CD4-positive, alpha-beta T cell treated with Interleukin-4 for 1 hour (primary cell): ENCODE results near the gene AAR2.

Experiments
- DNase-seq, 2 donors: peaks; one replicate each; pipeline ENCODE4 v3.0.0-alpha.2; 2020 to 2022

The AAR2 gene

DNA sequence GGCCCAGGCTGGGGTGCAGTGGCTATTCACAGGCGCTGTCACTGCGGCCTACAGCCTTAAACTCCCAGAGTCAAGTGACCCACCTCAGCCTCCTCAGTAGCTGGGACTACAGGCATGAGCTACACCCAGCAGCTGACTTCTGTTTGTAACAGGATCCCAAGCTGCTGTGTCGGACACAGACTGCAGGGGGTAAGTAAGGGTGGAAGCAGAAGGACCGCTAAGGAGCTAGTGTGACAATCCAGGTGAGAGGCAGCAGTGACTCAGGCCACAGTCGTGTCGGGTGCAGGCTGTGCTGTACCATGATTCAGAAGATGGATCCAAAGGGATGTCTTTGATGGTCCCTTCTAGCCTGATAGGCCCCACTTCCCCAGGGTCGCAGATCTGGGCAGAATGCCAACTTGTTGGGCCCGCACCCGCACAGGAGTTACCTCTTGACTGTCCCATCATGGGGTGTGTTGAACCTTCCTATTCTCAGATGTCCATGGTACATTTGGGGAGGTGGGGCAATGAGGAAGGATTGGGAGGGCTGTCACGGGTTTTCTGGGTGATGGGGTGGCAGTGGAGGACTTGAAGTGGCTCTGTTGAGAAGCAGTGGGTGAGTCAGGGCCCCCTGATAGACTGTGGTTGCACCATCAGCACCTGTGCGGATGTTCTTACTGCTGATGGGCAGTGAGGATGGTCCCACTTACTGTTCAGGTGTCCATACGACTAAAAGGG lies 25.3 kb downstream of the AAR2 start:
- DNase-seq = no peak

DNA sequence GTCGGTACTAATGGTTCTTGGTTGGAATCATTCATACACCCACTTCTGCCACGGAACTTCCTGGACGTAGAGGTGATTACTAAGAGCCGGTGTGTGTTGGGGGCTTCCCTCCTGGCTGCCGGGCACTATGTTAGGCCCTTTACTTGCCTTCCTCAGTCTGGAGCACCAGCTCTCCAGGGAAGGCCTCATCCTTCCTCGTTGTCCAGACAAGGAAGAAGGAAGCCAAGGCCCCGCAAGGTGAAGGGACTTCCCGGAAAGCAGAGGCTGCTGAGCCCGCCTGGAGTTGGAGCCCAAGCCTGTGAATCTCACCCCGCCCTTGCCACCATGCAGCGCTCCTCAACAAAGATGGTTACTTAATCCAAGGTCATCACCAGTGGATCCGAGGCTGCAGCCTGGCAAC lies 26.2 kb downstream of the AAR2 start:
- DNase-seq = no peak

DNA sequence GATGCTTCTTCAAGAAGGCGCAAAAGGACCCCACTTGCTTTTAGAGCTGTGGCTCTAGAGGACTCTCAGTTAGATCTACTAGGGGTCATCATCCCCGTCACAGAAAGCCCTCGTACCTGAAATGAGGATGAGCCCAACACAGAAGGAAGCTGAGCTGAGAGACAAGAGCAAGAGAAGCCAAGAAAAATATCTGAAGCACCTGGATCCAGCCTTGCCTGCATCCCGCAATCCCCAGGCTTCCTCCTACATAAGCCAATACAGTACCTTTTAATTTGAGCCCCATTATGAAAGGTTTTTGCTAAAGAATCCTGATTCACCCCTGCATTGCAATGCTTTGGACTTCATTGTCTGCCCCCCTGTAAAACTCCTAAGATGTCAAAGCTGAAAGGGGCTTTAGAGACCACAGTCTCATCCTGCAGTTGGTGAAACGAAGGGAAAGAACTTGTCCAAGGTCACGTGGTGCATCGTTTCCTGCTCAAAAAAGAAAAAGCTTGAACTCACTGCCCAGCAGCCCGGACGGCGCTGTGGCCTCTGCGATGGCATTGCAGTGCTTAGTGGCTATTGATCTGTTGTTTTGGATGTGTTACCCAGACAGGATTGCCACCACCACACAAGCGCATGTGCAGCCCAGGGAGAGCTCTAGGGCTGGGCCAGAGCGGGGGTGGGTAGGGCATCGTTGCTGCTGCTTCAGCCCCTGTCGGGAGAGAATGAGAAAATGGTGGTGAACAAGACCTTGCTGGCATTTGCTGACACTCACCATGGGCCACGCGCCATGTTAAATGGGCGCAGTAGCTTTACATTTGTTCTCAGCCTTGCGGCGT lies 28.4 kb downstream of the AAR2 start:
- DNase-seq = no peak

DNA sequence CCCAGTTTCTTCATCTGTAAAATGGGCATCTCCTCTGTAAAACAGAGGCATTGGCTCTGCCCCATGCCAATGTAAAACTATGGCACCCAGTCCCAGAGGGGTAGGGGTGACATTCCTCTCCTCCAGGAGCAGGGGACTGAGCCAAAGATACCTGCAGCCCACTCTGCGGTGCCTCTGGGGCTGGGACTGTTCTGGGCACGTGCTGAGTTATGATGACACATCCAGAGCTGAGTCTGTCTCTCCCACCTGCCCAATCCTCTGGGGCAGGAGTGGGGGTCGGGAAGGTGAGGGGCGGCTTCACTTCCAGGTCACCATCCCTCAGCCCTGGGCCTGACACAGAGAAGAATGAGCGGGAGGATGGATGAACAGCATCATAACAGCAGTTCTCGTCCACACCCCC lies 29.9 kb downstream of the AAR2 start:
- no peak for DNase-seq

DNA sequence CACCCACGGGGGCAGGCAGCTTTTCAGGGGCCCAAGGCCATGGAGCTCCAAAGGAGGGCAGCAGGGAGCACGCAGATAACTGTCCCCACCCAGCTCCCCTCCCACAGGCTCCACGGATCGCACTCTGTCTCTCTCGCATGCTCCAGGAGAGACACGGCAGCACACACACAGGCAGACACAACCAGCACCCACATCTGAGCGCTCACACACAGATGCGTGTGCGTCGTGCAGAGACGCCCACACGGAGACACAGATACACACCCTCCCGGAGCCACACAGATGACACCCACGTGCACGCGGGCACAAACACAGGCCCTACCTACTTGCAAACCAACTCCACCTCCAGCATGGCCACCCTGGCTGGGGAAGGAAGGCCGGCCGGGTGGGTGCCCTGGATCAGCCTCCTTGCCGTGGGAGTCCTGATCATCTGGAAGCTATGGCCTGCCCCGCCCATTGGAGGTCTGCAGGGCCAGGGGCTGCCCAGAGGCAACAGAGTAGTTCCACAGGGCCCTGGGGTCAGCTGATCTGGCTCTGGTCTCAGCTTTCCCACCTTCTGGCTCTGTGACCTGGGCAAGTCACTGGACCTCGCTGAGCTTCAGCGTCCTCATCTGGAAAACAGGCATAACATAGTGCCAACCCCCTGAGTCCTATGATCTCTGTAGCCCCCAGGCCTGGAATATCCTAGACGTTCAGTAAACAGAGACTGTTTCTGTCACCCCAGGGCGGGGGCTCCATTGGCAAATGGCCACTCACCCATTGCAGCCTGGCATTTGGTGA lies 31.5 kb downstream of the AAR2 start:
- no peak for DNase-seq

DNA sequence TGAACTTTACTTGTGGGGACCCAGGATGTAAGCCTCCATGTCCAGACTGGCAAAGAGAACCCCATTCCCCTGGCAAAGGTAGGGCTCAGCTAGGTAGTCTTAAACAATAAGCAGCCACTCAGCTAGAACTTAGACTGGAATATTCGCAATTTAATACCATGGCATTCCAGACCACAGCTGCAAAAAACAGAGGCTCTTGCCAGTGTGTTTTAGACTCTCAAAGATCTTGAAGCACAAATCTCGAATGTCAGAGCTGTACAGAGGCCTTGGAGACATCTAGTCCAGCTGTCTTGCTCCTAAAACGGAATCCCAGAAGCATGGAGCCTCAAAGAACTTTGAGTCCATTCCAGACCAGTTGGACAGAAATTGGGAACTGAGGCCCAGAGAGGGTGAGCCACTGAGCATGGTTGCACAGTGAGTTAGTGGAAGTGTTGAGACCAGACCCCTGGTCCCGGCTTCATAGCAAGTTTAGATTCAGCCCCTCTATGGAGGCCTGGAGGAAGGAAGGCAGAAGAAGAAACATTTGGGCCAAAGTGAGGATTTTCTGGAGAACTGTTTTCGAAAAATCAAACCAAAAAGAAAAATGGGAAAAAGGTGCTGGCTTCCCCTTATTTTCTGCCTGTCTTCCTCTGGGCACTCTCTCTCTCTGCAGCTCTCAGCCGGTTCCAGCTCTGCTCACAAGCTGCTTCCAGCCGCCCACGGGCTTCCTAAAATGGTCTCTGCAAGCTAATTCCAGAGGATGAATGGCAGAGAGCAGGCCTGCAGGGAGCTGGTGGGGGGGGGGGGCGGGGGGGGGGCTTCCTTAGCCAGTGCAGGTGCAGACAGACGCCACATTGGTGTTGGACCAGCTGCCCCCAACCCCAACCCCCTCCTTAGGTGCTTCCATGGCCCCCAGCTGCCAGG lies 32.4 kb downstream of the AAR2 start:
- no peak for DNase-seq

DNA sequence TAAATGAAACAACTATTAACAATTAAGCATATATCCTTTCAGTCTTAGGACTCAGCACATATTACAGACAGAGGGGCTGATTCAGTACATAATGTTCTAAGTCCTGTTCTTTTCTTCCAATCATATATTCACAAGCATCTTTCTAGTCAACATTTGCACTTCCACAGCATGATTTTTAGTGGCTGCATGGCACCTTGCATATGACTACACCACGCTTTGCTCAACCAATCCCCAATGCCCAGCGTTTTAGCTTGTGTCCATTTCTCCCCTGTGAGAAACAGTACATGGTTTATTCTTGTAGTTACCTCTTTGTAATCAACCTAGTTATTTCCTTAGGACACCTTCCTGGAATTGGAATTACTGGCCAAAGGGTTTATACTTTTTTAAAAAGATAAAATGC lies 33.2 kb downstream of the AAR2 start:
- no peak for DNase-seq

DNA sequence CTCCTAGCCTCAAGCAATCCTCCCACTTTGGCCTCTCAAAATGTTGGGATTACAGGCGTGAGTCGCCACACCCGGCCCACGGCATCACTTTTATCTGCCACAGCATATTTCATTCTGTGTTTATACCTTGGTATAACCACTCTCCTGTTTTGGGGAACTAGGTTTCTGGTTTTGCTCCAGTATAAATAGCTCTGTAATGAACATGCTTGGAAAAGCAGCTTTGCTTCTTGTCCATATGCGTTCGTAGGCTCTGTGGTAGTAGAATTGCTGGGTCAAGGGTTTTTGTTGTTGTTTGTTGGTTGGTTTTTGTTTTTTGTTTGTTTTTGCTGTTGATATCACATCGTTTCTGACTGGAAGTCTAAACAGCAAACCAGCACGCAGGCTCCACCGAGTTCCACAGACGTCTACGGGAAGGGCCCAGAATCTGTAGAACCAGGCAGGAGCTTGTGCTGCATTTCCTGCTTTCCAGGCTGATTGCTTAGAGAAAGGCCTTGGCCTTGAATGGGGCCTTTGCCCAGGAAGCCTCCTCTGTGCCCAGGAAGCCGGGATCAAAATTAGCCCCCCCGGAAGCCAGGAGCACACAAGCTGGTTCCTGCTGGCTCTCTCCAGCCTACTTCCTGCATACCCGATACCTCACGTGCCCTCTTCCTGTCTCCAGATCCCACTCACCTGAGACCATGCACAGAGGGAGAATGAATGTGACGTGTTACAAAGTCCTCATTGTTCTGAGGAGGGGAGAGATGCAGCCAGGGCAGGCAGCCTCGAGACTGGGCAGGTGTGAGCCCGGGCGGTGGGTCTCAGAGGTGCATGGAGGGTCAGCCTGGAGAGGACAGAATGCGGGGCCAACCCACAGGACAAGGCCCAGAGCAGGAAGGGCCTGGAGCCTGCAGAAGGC lies 34.7 kb downstream of the AAR2 start:
- no peak for DNase-seq

DNA sequence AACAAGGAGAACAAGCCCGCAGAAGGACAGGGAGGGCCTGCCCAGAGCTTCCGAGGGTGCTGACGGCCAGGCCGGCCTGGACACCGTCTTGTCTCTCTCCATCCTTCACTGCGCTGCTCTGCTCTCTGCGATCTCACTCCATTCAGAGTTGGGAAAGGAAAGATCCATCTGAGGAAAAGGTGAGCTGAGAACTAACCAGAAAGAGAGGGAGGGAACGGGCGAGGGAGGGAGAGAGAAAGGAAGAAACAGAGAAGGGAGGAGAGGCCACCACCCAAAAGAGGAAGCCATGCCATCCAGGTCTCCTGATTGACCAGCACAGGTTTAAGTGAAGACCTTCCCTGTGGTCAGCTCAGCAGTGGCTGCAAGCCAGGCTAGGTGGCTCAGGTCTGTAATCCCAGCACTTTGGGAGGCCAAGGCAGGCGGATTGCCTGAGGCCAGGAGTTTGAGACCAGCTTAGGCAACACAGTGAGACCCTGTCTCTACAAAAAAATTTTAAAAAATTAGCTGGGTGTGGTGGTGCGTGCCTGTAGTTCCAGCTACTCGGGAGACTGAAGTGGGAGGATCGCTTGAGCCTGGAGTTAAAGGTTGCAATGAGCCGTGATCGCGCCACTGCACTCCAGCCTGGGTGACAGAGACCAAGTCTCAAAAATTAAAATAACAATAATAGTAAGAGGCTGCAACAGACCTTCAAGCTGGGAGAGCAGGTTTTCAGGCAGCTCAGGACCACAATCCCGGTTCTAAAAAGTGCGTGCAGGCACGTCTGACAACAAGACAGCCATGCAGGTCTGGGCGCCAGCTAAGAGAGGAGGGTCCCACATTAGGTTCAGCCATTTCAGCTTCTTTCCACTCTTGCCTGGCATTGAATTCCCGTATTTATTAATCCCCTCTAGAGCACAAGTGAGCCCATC lies 35.6 kb downstream of the AAR2 start:
- DNase-seq = no peak

DNA sequence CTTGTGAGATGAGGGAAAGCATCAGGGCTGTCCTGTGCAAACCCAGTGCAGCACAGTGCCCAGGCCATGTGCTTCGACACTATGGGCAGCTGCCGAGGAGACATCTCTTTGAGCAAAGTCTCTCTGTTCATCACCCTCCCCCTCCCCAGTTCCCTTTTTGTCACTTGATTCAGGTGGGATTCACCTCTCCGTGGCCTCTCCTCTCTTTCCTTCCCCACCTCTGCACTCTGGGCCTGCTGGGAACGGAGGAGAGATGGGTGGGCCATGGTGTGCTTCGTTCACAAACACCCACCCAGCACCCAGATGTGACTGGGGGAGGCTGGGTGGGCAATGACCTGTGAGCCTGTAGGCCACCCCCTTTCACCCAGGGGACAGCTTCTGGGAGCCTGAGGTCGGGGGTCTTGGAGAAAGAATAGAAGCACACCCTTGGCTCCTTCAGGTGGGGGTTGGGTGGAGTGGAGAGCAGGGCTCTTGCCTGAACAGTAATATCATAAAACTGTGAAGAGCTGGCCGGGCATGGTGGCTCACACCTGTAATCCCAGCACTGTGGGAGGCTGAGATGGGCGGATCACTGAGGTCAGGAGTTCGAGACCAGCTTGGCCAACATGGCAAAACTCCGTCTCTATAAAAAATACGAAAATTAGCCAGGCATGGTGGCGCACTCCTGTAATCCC lies 36.4 kb downstream of the AAR2 start:
- DNase-seq = no peak

DNA sequence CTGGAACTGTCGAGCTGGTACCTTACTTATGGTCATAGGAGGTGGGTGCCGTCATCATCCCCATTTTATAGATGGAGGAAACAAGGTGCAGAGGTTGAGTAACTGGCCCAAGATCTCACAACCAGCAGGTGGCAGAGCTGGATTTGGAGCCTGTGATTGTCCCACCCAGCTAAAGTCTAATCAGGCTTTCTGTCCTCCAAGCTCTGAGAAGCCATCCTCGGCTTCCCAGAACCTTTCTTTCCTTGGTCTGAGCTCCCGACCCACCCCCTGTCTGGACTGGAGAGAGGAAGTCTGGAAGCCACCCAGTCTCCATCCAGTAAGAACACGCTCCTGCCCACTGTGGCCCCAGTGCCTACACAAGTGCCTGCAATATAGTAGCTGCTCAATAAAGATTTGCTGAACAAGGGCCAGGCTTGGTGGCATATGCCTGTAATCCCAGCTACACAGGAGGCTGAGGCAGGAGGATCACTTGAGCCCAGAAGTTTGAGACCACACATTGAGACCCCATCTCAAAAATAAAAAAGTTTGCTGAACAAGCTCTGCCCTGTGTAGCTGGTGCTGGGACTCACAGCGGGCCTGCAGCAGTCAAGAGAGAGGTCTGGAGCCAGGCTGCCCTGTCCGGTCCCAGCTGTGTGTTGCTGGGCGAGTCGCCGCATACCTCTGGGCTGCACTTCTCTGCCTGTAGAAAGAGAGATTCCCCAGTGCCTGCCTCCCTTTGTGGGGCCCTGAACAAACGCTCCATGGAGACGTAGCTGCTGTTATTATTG lies 37.3 kb downstream of the AAR2 start:
- peak in 1 of 2 donors; percentile 18 for DNase-seq

DNA sequence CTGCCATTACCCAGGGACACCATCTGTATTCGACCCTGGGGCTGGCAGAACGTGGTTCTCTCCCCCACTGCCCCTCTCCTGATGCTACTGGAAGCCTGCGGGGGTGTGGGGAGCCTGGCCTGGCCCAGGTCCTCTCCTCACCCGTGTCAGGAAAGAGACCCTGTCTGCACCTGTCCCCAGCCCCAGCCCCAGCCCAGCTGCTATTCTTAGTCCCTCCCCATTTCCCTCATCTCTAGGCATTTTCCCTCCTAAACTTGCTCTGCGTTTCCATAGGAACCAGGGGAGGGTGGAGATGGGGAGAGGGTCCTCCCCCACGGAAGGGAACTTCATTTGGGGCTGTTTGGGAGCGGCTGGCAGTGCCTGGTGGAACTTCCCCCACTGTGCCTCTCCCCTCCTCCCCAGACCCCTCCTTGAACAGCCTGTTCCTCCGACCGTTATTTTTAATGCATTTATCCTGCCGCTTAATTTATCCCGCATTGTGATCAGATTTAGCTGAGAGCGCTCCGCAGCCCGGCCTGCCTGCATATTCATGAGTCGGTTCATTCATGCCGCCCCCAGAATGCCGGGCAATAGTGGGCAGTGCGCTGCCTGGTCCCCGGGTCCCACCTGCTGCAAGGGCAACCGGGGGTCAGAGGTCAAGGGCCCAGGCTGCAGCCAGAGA lies 38.0 kb downstream of the AAR2 start:
- DNase-seq = no peak

DNA sequence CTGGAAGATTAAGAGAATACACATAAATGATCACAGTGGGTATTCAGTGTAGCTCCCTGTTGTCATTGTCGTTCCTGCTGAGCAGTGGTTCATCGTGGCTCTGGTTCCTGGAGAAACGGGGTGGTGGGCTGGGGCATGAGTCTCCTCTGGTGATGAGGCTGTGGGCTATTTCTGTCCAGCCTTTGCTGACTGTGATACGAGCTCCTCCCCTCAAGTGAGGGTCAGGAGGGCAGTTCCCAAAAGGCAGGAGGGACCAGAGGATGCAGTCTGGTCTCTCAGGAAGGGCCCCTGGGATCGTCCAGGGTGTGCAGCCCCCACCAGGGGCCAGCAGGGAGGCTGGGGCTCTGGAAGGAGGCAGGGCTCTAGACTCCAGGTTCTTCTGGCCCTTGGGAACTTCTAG lies 38.7 kb downstream of the AAR2 start:
- DNase-seq = no peak

DNA sequence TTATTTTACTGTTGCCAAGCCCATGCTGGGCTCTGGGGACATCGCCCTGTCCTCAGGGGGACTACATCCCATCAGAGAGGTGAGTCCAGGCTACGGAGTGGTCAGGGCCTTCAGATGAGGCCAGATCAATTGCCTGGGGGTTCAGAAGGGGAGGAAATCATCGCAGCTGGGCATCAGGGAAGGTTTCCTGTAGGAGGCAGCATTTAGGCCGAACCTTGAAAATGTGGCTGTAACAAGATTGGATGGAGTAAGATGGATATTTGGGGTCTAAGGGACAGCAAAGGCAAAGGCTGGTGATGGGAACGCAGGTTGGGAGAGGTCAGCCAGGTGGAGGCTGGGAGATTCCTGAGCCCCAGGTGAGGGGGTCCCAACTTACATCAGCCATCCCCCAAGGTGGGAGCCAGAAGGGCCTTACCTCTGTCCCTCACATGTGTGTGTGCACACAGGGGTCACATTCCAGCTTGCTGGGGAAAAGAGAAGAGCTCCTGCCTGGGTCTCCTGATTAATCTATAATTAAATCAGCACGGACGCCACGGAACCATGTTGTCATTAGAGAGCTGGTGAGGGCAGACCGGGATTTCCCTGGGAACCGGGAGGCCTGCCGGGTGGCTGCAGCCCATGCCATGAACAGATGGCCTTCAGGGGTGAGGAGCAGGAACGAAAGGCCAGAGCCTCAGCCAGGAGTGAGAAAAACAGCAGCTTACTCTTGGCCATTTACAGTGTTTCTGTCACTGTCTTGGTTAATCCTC lies 39.3 kb downstream of the AAR2 start:
- no peak for DNase-seq

DNA sequence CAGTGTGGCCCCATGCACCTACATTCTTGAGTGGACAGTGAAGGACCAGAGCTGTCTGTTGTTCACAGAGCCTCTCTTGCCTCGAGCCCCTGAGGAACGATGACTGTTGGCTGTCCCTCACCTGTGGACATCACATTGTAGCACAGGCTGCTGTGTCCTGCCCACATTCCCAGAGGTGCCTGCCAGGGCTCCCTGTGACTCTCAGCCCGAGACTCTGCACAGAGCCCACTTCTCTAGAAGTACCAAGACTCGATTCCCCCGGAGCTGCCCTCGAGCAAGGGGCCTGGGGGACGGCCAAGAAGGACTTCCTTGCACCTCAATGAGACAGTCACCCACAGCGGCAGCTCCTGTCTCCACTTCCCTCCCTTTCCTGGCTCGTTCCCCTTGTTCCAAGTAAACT lies 41.3 kb downstream of the AAR2 start:
- no peak for DNase-seq

DNA sequence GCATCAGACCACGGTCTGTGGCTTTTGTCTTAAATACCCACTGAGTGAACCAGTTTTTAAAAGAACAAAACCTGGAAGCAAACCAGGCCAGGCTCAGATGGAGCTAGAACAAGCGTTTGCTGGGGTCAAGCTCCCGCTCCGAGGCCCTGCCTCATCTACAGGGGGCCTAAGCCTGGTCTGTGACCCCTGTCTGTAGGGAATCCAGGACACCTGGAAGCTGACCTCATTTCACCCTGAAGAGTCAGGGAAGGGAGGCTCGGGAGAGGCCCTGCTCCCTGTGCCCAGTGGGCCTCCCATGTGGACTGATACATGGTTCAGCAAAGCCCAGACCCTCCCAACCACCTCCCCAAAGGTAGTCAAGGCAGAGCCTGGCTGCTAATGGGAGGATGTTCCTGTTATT lies 43.1 kb downstream of the AAR2 start:
- DNase-seq = no peak

DNA sequence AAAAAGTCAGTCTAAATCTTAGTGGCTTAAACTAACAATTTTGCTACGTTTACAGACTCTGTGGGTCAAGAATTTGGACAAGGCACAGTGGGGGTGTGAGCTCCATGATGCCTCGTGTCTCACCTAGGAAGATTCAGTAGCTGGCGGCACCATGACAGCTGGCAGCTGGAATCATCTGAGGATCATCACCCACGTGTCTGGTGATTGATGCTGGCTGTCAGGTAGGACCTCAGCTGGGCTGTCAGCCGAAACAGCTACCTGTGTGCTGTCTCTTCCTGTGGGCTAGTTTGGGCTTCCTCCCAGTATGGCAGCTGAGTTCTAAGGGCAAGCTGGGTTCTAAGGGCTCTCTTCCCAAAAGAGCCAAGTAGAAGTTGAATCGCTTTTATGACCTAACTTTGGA lies 43.5 kb downstream of the AAR2 start:
- no peak for DNase-seq
